Measurements from ENCODE around the gene DPH2.

Gene DPH2

DNA sequence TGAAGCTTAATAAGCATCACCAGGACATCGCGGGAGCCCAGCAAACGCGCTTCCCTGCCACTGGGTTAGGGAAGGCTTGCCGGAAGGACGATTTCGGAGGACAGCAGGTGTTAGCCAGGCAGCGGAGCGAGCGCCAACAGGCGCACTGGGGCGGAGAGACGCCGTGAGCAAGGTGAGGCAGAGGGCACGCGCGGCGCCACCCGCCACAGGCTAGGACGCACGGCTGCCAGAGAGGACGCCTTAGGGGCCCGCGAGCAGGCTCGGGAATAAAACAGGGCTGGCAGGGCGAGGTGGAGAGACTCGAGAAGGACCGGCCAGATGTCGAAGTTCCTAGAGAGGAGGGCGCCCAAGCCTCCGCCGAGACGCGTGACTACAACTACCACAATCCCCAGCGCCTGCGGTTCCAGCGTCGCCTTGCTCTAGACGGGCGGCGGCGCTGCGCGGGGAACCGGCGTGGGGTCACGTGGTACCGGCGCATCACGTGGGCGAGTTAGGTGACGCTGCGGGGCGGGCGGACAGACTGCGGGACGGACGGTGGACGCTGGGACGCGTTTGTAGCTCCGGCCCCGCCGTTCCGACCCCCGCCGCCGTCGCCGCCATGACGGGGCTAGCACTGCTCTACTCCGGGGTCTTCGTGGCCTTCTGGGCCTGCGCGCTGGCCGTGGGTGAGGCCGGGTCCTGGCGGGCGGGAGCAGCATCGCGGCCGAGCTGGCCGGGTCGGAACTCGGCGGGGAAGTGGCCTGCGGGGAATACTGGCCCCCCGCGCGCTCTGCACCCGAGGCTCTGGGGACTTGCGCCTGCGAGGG is 4.8 kb downstream of the DPH2 start, which contains the start of gene ATP6V0B:
Gene ATP6V0B, plus strand, starts transcription at position 518 of the 806 bp plus-strand sequence. Its CDS starts 81 bp downstream, at position 599.
- ChIA-PET POLR2A (interaction anchor here (1.0 to 1.5 kb wide), 6 partner anchors 9 to 211 kb away, joined by 3 to 6 read pairs (median 4); no protein-coding TSS in a partner anchor), CTCF (interaction anchor here (1.2 to 8.7 kb wide), 10 partner anchors 14 to 677 kb away, joined by 3 to 71 read pairs (median 6); partner anchors contain the start of genes ARTN and CCDC24)
- peak; percentile 28 for DNase-seq (ENCODE audit: low read depth, low spot score)
- peak within 1 kb of the TSS; percentile 85 for H3K4me3 ChIP-seq (ENCODE audit: low read depth, low read length)
- TF ChIP-seq, protein P1, sequence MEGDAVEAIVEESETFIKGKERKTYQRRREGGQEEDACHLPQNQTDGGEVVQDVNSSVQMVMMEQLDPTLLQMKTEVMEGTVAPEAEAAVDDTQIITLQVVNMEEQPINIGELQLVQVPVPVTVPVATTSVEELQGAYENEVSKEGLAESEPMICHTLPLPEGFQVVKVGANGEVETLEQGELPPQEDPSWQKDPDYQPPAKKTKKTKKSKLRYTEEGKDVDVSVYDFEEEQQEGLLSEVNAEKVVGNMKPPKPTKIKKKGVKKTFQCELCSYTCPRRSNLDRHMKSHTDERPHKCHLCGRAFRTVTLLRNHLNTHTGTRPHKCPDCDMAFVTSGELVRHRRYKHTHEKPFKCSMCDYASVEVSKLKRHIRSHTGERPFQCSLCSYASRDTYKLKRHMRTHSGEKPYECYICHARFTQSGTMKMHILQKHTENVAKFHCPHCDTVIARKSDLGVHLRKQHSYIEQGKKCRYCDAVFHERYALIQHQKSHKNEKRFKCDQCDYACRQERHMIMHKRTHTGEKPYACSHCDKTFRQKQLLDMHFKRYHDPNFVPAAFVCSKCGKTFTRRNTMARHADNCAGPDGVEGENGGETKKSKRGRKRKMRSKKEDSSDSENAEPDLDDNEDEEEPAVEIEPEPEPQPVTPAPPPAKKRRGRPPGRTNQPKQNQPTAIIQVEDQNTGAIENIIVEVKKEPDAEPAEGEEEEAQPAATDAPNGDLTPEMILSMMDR (IDR thresholded peaks at IDR 0.05; ENCODE audit: insufficient read depth, low read length, missing control alignments), result peak; percentile 36

DNA sequence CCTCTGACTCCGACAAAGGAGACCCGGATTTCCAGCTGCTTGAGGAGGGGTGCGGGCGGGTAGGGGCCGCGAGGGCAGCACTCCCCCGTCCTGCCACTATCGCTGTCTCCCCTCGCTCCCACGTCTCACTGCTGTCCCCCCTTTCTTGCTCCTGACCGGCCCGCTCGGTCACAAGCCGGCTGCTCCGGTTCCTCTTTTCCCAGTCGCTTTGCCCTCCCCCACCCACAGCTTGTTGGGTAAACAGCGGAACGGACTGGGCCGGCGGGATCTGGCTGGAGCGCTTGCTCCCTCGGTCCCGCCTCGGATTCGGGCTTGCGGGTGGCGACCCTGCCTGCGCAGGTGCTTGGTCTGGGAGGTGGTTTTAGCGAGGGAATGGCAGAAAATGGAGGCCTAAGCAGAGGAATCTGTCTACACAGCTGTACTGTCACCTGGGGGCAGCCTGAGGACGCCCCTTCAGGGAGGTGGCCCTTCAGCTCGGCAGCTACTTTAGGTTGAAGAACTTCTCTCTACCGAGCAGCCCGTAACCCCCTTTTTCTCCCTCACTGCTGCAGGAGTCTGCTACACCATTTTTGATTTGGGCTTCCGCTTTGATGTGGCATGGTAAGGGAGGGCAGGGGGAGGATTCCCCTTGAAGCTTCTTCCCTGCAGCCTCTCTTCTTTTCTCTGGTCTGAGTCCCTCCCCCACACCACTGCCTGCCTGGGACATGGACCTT is 5.6 kb downstream of the DPH2 start:
- ChIA-PET CTCF (interaction anchor here (1.2 to 8.7 kb wide), 10 partner anchors 13 to 676 kb away, joined by 3 to 71 read pairs (median 6); partner anchors contain the start of genes ARTN and CCDC24), POLR2A (interaction anchor here (1.0 to 1.5 kb wide), 6 partner anchors 9 to 212 kb away, joined by 3 to 6 read pairs (median 4); no protein-coding TSS in a partner anchor)
- peak overlapping the region; percentile 85 for H3K4me3 ChIP-seq (ENCODE audit: low read depth, low read length)
- TF ChIP-seq, protein P1 (IDR thresholded peaks at IDR 0.05; ENCODE audit: insufficient read depth, low read length, missing control alignments), result no peak
- DNase-seq (ENCODE audit: low read depth, low spot score), result no peak

DNA sequence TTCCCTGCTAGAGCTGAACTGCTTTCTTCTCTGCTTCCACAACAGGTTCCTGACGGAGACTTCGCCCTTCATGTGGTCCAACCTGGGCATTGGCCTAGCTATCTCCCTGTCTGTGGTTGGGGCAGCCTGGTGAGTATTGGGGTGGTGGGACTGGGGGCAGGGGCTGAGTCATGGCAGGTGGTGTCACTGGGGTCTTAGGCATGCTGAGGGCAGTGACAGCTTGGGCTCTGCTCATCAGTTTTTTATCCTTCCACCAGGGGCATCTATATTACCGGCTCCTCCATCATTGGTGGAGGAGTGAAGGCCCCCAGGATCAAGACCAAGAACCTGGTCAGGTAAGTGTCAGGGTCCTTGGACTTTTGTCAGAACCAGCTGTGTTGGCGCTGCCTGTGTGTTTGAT is 6.2 kb downstream of the DPH2 start:
- ChIA-PET POLR2A (interaction anchor here (1.3 to 1.4 kb wide), 2 partner anchors 14 to 25 kb away, joined by 3 to 4 read pairs; no protein-coding TSS in a partner anchor), CTCF (interaction anchor here (1.2 to 8.7 kb wide), 9 partner anchors 12 to 675 kb away, joined by 3 to 71 read pairs (median 6); partner anchors contain the start of genes ARTN and CCDC24)
- peak overlapping the region; percentile 85 for H3K4me3 ChIP-seq (ENCODE audit: low read depth, low read length)
- TF ChIP-seq, protein P1 (IDR thresholded peaks at IDR 0.05; ENCODE audit: insufficient read depth, low read length, missing control alignments), result no peak
- no peak for DNase-seq (ENCODE audit: low read depth, low spot score)

DNA sequence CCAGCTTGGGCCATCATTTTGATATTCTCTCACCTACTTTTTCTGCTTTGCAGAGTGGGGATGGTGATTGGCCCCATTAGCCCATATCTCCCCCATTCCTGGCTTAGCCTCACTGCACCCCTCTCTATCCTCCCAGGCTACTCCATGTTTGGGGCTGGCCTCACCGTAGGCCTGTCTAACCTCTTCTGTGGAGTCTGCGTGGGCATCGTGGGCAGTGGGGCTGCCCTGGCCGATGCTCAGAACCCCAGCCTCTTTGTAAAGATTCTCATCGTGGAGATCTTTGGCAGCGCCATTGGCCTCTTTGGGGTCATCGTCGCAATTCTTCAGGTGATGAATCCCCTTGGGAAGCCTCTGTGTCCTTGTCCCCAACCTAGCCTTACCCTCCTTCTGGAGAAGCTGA is 7.1 kb downstream of the DPH2 start:
- ChIA-PET CTCF (interaction anchor here (2.5 to 8.7 kb wide), 4 partner anchors 28 to 212 kb away, joined by 10 to 71 read pairs (median 14); partner anchors contain the start of gene ARTN), POLR2A (no interaction called here)
- no peak overlapping the region for H3K4me3 ChIP-seq (ENCODE audit: low read depth, low read length)
- no peak for DNase-seq (ENCODE audit: low read depth, low spot score)
- TF ChIP-seq, protein P1 (IDR thresholded peaks at IDR 0.05; ENCODE audit: insufficient read depth, low read length, missing control alignments), result no peak

DNA sequence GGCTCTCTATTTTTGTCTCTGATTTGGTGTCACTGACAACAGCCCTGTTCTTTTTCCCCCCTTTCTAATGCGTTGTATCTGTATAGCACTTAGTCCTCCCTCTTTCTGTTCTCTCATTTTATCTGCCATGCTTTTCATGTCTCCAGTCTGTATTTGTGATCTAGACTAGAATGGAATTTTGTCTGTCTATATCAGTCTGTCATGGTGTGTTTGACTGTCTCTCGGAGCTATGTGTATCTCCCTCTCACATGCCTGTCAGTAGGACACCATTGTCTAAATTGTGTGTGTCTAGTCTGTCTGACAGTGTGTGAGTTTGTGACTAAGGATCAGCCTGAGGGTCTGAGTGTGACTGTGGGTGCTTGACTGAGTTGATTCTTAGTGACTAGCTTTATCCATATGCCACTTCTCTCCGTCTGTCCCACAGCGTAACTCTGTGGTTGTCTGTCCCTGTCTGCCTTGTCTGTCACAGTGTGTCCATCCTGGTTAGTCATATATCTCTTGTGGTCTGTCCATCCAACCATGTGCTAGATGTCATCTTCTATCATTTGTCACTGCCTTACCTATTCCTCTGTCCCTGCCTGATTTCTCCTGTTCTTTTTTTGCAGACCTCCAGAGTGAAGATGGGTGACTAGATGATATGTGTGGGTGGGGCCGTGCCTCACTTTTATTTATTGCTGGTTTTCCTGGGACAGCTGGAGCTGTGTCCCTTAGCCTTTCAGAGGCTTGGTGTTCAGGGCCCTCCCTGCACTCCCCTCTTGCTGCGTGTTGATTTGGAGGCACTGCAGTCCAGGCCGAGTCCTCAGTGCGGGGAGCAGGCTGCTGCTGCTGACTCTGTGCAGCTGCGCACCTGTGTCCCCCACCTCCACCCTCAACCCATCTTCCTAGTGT is 7.8 kb downstream of the DPH2 start:
- POLR2A ChIA-PET, result interaction anchor here (1.2 kb wide), 1 partner anchor 8 kb away, joined by 4 read pairs; the partner anchor contains the start of gene DPH2
- TF ChIP-seq, protein P1 (IDR thresholded peaks at IDR 0.05; ENCODE audit: insufficient read depth, low read length, missing control alignments), result no peak
- CTCF ChIA-PET, result interaction anchor here (1.0 to 8.7 kb wide), 4 partner anchors 28 to 212 kb away, joined by 3 to 71 read pairs (median 7); no protein-coding TSS in a partner anchor
- DNase-seq (ENCODE audit: low read depth, low spot score), result no peak
- no peak overlapping the region; the same call in 1 of the 2 replicates for H3K4me3 ChIP-seq (ENCODE audit: low read depth, low read length)

All from AG04449 (cell line).